AG08395 (cell line): ENCODE measurements around the gene ERVK3-1.
"Not testable (repeated sequence)": the region's sequence is repeated elsewhere in the genome, so short reads cannot be mapped to it uniquely, and the experiment has no call there.

Experiments used
- DNase-seq: peaks from one replicate; pipeline ENCODE4 v3.0.0; 2012; ENCODE audit warnings: mixed read lengths, low spot score

ERVK3-1 gene

GRCh38 chr19:58304748-58305064, 471 bp upstream of the ERVK3-1 start:
- DNase-seq = peak; percentile 11

GRCh38 chr19:58305932-58306323, 751 bp downstream of the ERVK3-1 start:
- no peak for DNase-seq

- DNase-seq = no peak
Measured at GRCh38 chr19:58307736-58308135, 2.6 kb downstream of the ERVK3-1 start.

GRCh38 chr19:58310685-58311084, 5.5 kb downstream of the ERVK3-1 start:
- DNase-seq = not testable (repeated sequence)

GRCh38 chr19:58311345-58311865, 6.2 kb downstream of the ERVK3-1 start:
- no peak for DNase-seq

GRCh38 chr19:58315580-58315979, 10.4 kb downstream of the ERVK3-1 start:
- DNase-seq = no peak

- peak; percentile 36 for DNase-seq
Measured at GRCh38 chr19:58317476-58318072, 12.4 kb downstream of the ERVK3-1 start.

- DNase-seq = no peak
Measured at GRCh38 chr19:58318297-58318696, 13.1 kb downstream of the ERVK3-1 start.

- no peak for DNase-seq
Measured at GRCh38 chr19:58319241-58319640, 14.1 kb downstream of the ERVK3-1 start.

GRCh38 chr19:58325311-58326022, 20.3 kb downstream of the ERVK3-1 start:
- DNase-seq = no peak

- no peak for DNase-seq
Measured at GRCh38 chr19:58326501-58326913, 21.3 kb downstream of the ERVK3-1 start.

GRCh38 chr19:58326914-58327726, 21.9 kb downstream of the ERVK3-1 start, which contains the start of gene ZSCAN22:
ZSCAN22 (plus strand) TSS chr19:58326994; CDS start chr19:58334803, 7,809 bp downstream.
- DNase-seq = peak; percentile 96

GRCh38 chr19:58328999-58329398, 23.8 kb downstream of the ERVK3-1 start:
- DNase-seq = no peak

GRCh38 chr19:58330458-58330857, 25.3 kb downstream of the ERVK3-1 start:
- DNase-seq = peak; percentile 92

- DNase-seq = no peak
Measured at GRCh38 chr19:58332697-58333096, 27.5 kb downstream of the ERVK3-1 start.

GRCh38 chr19:58334691-58335249, 29.6 kb downstream of the ERVK3-1 start:
- no peak for DNase-seq

- DNase-seq = no peak
Measured at GRCh38 chr19:58335630-58336029, 30.5 kb downstream of the ERVK3-1 start.

- no peak for DNase-seq
Measured at GRCh38 chr19:58336216-58336615, 31.0 kb downstream of the ERVK3-1 start.

- DNase-seq = no peak
Measured at GRCh38 chr19:58336820-58337219, 31.6 kb downstream of the ERVK3-1 start.

GRCh38 chr19:58338336-58338735, 33.2 kb downstream of the ERVK3-1 start:
- no peak for DNase-seq

- DNase-seq = no peak
Measured at GRCh38 chr19:58338825-58339558, 33.8 kb downstream of the ERVK3-1 start.

GRCh38 chr19:58345558-58345957, 40.4 kb downstream of the ERVK3-1 start:
- no peak for DNase-seq
